Astrocyte (in vitro differentiated cells and primary cell): ENCODE data around the gene CACNA2D4.

Source experiments
- EZH2 ChIP-seq: IDR thresholded peaks from 2 replicates; pipeline ENCODE4 v1.6.1; 2012; ENCODE audit warnings: mild to moderate bottlenecking, low read length, inconsistent platforms; ENCODE audit not compliant: insufficient read depth
- TF ChIP-seq, protein P1 (sequence below): IDR thresholded peaks from 2 replicates; pipeline ENCODE4 v1.5.1; 2011; ENCODE audit warnings: low read depth, mild to moderate bottlenecking, inconsistent platforms, low read length, moderate library complexity; ENCODE audit not compliant: insufficient read depth

DNA sequence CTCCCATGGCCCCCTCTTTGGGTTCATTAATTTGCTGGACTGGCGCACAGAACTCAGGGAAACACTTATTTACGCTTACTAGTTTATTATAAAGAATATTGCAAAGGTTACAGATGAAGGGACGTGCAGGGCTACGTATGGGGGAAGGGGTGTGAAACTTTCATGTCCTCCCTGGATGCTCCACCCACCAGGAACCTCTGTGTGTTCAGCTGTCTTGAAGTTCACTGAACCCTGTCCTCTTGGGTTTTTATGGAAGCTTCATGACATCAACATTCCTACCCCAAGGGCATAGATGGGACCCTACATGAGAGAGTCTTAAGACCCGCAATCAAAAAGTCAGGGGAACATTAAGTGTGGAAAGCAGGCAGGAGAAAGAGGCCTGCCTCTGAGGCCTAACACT, 169.4 kb downstream of the CACNA2D4 start:
- TF ChIP-seq, protein P1, sequence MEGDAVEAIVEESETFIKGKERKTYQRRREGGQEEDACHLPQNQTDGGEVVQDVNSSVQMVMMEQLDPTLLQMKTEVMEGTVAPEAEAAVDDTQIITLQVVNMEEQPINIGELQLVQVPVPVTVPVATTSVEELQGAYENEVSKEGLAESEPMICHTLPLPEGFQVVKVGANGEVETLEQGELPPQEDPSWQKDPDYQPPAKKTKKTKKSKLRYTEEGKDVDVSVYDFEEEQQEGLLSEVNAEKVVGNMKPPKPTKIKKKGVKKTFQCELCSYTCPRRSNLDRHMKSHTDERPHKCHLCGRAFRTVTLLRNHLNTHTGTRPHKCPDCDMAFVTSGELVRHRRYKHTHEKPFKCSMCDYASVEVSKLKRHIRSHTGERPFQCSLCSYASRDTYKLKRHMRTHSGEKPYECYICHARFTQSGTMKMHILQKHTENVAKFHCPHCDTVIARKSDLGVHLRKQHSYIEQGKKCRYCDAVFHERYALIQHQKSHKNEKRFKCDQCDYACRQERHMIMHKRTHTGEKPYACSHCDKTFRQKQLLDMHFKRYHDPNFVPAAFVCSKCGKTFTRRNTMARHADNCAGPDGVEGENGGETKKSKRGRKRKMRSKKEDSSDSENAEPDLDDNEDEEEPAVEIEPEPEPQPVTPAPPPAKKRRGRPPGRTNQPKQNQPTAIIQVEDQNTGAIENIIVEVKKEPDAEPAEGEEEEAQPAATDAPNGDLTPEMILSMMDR = no peak
- no peak for TF ChIP-seq EZH2
